ENCODE measurements around the gene CALCOCO1. TPM values are rescaled to one million over a fixed set of nuclear protein-coding genes. Genes with fewer than 3 reads are reported as not detected.
A peak's percentile ranks its signal among the peaks of the same experiment; 100 is the strongest.

Gene CALCOCO1
- total RNA-seq, 1 donor from 2014 or later = 63.6 TPM

DNA sequence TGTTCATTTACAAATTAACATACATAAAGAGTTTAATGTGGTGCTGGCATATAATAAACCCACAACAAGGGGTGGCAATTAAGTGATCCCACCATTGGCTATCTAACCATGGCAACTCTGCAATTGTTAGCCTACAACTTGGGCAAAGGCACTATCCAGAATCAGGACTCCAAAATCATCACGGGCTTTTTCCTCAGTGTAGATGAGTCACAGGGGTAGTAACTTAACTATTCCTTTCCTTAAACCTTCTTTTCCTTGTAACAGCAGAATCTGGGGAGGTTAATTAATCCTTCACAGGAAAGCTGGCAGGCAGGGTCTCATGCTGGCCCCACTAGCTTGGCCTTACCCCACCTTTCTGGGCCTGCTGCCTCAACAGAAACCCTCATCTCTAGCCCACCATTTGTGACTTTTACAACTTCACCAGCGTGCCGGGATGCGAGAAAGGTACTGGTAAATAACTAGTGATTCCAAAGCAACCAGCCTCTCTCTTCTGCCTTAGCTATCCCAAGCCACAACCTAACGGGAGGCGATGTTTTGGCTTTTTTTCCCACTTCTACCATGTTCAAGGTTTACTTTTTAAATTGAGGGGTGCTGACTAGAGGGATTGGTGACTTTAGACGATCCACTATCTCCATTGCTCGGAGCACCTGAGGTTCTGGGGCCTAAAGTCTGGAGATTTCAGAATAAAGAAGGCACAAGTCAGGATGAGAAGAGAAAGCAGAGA is 52.1 kb downstream of the CALCOCO1 start:
- FAIRE-seq (no peak), DNase-seq (ENCODE audit: low spot score in 2 of 2) (no peak)

DNA sequence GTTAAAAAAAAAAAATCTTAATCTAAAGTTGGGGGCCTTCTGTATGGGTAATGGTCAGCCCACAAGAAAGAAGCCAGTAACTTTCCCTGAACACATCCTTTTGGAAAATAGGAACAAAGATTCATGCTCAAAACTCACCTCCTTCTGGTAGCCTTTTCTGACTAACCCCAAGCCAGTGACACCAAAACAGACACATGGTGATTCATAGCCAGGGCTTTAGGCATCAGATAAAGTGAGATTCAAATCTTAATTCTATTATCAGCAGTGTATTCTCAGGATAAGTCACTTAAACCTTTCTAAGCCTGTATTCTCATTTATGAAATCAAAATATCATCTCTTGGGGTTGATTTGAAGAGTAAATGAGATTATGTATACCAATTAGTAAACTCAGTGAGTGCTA is 56.3 kb downstream of the CALCOCO1 start:
- DNase-seq (ENCODE audit: low spot score in 2 of 2) = no peak
- FAIRE-seq = no peak

DNA sequence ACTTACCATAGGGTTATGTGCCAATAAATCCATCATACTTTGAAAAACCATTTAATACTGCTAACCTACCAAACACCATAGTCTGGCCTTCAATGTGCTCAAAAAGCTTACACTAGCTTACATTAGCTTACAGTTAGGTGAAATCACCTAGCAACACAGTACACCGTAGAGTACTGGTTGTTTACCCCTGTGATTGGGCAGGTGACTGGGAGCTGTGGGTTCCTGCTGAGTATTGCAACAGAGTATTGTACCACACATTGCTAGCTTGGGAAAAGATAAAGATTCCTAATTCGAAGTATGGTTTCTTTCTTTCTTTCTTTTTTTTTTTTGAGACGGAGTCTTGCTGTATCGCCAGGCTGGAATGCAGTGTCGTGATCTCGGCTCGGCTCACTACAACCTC is 56.9 kb downstream of the CALCOCO1 start:
- DNase-seq (ENCODE audit: low spot score in 2 of 2) (no peak), FAIRE-seq (no peak)

DNA sequence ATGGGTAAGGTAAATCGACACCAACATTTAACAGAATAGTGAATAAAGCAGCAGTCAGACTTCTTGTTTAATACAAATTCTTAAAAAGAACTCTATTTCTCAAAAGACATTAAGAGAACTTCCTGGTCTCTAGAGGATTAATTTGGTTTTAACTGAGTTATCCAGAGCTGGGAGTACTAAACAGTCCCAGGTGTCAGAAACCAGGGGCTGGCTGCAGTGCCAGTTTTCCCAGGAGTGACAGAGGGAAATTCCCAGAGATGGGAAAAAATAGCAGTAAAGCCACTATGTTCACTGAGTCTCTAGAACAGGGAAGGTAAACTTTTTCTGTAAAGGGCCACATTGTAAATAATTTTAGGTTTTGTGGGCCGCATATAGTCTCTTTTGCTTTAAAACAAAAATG is 60.2 kb downstream of the CALCOCO1 start:
- DNase-seq (ENCODE audit: low spot score in 2 of 2) (no peak), FAIRE-seq (no peak)

DNA sequence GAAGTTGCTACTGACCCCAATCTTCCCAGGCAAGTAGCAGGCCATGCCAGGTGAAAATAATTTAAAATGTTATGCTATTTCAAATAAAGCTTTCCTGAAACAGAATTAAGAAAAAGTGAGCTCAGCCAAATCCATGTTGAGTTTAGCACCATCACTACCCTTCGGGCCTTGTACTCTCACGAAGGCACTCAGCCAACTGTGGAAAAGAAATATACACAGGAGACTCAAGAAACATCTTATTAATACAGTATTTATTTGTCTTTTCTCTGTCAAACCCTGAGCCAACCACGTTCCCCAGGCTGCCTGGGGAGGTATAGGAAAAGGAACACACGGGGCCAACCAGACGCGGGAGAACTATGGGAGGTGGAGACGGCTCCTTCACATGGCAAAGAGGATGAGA is 62.3 kb downstream of the CALCOCO1 start:
- DNase-seq (ENCODE audit: low spot score in 2 of 2) (no peak), FAIRE-seq (no peak)

DNA sequence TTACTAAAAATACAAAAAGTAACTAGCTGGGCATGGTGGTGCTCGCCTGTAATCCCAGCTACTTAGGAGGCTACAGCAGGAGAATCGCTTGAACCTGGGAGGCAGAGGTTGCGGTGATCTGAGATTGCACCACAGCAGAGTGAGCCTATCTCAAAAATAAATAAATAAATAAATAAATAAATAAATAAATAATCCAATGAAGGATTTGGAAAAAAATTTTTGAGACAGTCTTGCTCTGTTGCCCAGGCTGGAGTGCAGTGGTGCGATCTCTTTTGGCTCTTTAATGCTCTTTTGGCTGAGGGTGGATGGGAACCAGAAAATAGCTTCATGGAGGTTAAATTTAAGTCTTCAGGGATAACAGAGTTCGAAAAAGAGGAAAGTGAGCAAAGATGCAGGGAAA is 63.1 kb downstream of the CALCOCO1 start:
- FAIRE-seq (no peak), DNase-seq (ENCODE audit: low spot score in 2 of 2) (no peak)

DNA sequence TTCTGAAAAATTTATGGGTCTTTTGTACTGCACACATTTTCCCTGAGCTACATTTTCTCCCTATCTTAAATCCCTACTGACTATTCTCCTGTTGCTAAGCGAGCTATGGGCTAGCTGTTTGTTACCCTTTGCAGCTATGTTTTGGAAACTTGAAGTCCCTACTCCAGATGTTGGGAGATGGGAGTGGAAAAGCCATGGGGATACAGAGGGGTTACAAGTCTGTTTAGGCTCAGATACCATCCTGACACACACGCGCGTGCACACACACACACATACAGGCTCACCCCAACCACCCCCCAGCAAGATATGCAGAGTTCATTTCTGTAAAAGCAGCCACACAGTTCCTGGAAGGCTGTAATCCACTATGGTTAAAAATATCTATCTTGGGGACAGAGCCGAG is 67.2 kb downstream of the CALCOCO1 start:
- FAIRE-seq = no peak
- DNase-seq (ENCODE audit: low spot score in 2 of 2) = no peak

DNA sequence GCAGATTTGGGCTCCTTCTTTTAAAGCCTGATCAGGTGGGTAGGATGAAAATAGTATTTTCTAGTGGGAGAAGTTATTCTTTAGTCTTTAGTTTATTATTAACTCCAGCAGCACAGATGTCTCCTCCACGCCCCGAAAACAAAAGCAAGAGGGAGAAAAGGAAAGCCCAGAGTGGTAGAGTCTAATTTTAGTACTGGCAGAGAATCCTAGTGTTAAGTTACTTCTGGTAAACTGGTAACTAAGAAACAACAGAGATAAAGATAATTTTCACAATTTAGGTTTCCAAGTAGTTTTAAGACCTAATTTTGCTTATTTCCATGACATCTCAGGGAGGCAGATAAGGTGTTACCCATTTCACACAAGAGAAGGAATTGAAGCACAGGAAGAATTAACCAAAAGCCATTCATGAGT is 67.7 kb downstream of the CALCOCO1 start:
- DNase-seq (ENCODE audit: low spot score in 2 of 2) (no peak), FAIRE-seq (no peak)

DNA sequence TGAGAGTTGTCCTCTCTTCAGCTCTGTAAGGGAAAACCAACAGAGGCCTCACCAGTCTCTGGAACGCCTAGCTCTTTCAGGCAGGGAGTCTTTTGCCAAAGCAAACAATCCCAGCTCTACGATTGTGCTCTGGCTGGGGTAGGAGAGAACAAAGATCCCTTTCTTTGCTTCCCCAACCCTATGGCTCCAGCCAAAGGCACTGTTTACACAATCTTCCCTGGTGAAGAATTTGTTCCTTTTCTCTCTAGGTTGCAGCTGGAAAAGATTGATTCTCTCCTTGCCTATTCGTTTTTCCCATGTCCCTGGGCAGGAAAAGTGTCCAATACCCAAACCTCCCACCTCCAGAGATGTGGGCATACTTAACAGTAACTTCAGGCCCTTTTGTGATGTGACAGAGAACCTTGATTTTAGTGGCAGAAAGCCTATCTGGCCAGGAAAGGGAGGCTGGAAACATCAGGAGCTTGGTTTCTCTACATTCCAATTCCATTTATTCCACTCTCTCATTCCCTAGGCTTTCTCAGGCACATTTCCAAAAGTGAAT is 68.2 kb downstream of the CALCOCO1 start:
- FAIRE-seq (no peak), DNase-seq (ENCODE audit: low spot score in 2 of 2) (peak; percentile 50)

Other genes with a start within 250 kb of the CALCOCO1 start
- gene MAP3K12, start 228.0 kb downstream of the CALCOCO1 start, total RNA-seq = 34.6 TPM
- 26.9 TPM for gene TARBP2, start 226.2 kb downstream of the CALCOCO1 start, total RNA-seq
- not detected for gene NPFF, start 220.0 kb downstream of the CALCOCO1 start, total RNA-seq
- gene ATF7, start 101.1 kb downstream of the CALCOCO1 start, total RNA-seq = 4.1 TPM
- gene ATP5MC2, start 51.4 kb downstream of the CALCOCO1 start, total RNA-seq = 73.0 TPM
- not detected for gene CISTR, start 24.5 kb upstream of the CALCOCO1 start, total RNA-seq
- not detected for gene HOXC13, start 211.4 kb upstream of the CALCOCO1 start, total RNA-seq
- gene HOXC12, start 227.5 kb upstream of the CALCOCO1 start, total RNA-seq = not detected
- gene HOXC11, start 245.7 kb upstream of the CALCOCO1 start, total RNA-seq = not detected
- not detected for gene HOTAIR, start 247.5 kb upstream of the CALCOCO1 start, total RNA-seq

Measured in frontal cortex (tissue), 4 donors.